Endodermal cell (in vitro differentiated cells): ENCODE measurements around the gene MCOLN1. TPM values are rescaled to one million over a fixed set of nuclear protein-coding genes. Genes with fewer than 3 reads are reported as not detected.

Experiments
- DNase-seq: peaks from one replicate; pipeline ENCODE4 v3.0.0-alpha.2; 2017
- H3K27ac ChIP-seq: 2 replicates; pipeline ENCODE4 v1.5.1; 2013; ENCODE audit warnings: mild to moderate bottlenecking, low read depth, low read length, moderate library complexity
- H3K27me3 ChIP-seq: 2 replicates; pipeline ENCODE4 v1.6.1; 2013; ENCODE audit warnings: mild to moderate bottlenecking, low read length, moderate library complexity; ENCODE audit not compliant: insufficient read depth, control insufficient read depth, poor library complexity, severe bottlenecking
- H3K36me3 ChIP-seq: 2 replicates; pipeline ENCODE4 v1.7.0; 2013; ENCODE audit warnings: mild to moderate bottlenecking, low read length, moderate library complexity; ENCODE audit not compliant: control insufficient read depth, insufficient read depth
- H3K4me1 ChIP-seq: one replicate; pipeline ENCODE4 v1.7.0; 2013; ENCODE audit warnings: low read length; ENCODE audit not compliant: control insufficient read depth, insufficient read depth
- H3K4me3 ChIP-seq: 2 replicates; pipeline ENCODE4 v1.5.1; 2013; ENCODE audit warnings: mild to moderate bottlenecking, low read length, moderate library complexity
- H3K9ac ChIP-seq: 2 replicates; pipeline ENCODE4 v1.6.1; 2013; ENCODE audit warnings: mild to moderate bottlenecking, low read length, moderate library complexity; ENCODE audit not compliant: poor library complexity, severe bottlenecking; ENCODE audit errors: extremely low read depth
- H3K9me3 ChIP-seq: 2 replicates; pipeline ENCODE4 v1.6.1; 2013; ENCODE audit warnings: mild to moderate bottlenecking, low read length, moderate library complexity; ENCODE audit not compliant: control insufficient read depth
- H3K27ac Mint-ChIP-seq: 2 replicates; pipeline ENCODE4 v1.8.0; 2020; ENCODE audit warnings: mixed read lengths
- H3K27me3 Mint-ChIP-seq: 2 replicates; pipeline ENCODE4 v1.8.0; 2021; ENCODE audit warnings: mild to moderate bottlenecking, mixed read lengths; ENCODE audit not compliant: insufficient read depth
- H3K36me3 Mint-ChIP-seq: 2 replicates; pipeline ENCODE4 v1.8.0; 2020; ENCODE audit warnings: low read depth, mixed read lengths
- H3K4me1 Mint-ChIP-seq: 2 replicates; pipeline ENCODE4 v1.8.0; 2020; ENCODE audit warnings: mixed read lengths
- H3K4me3 Mint-ChIP-seq: 2 replicates; pipeline ENCODE4 v1.8.0; 2020; ENCODE audit warnings: mild to moderate bottlenecking, moderate library complexity, mixed read lengths
- H3K9me3 Mint-ChIP-seq: 2 replicates; pipeline ENCODE4 v1.8.0; 2020; ENCODE audit warnings: mild to moderate bottlenecking, mixed read lengths
- WGBS, 2 experiments: methylation state at CpG; one replicate each; pipeline versions ENCODE4 v1.1.5 to v1.1.7; 2013; ENCODE audit warnings: missing lambda C conversion rate in 2 of 2, mixed read lengths in 1 of 2; ENCODE audit not compliant: insufficient coverage in 1 of 2, insufficient read length in 1 of 2; 5-methylcytosine and 5-hydroxymethylcytosine counted together
- total RNA-seq, 2 donors: library from RNA; stranded (reverse); fragmentation: NEBNext Ultra II Directional in 1 of 2; extraction: Animal tissue kit (Norgen Biotek cat#: 25700) in 1 of 2; gene quantifications; 2 replicates in 1 of 2; 3 replicates in 1 of 2; pipeline ENCODE4 v1.2.1, GENCODE V29; 2021
- TF ChIP-seq, protein P1 (sequence below): fragments of 200-600 bp; sonication (generic); conservative IDR thresholded peaks from 2 replicates; pipeline ENCODE4 v1.5.0; 2021; ENCODE audit warnings: antibody characterized with exemption, mild to moderate bottlenecking

Gene MCOLN1
- total RNA-seq, 2 donors from 2014 or later = 18.0 to 21.4 TPM

GRCh38 chr19:7540761-7541474, 18.5 kb downstream of the MCOLN1 start:
- H3K27me3 Mint-ChIP-seq = no peaks in the 10 kb centered on the region
- no peak overlapping the region for H3K9ac ChIP-seq
- no peak overlapping the region for H3K27ac ChIP-seq
- H3K9me3 ChIP-seq = no peaks in the 10 kb centered on the region
- no peaks in the 10 kb centered on the region for H3K9me3 Mint-ChIP-seq
- no peaks in the 10 kb centered on the region for H3K27me3 ChIP-seq
- H3K4me3 Mint-ChIP-seq = no peak overlapping the region
- H3K4me1 ChIP-seq = no peaks in the 10 kb centered on the region
- TF ChIP-seq, protein P1, sequence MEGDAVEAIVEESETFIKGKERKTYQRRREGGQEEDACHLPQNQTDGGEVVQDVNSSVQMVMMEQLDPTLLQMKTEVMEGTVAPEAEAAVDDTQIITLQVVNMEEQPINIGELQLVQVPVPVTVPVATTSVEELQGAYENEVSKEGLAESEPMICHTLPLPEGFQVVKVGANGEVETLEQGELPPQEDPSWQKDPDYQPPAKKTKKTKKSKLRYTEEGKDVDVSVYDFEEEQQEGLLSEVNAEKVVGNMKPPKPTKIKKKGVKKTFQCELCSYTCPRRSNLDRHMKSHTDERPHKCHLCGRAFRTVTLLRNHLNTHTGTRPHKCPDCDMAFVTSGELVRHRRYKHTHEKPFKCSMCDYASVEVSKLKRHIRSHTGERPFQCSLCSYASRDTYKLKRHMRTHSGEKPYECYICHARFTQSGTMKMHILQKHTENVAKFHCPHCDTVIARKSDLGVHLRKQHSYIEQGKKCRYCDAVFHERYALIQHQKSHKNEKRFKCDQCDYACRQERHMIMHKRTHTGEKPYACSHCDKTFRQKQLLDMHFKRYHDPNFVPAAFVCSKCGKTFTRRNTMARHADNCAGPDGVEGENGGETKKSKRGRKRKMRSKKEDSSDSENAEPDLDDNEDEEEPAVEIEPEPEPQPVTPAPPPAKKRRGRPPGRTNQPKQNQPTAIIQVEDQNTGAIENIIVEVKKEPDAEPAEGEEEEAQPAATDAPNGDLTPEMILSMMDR = no peak
- DNase-seq = peak; percentile 94
- peaks cover 44% of the 10 kb centered on the region for H3K36me3 Mint-ChIP-seq
- peaks cover 7% of the 10 kb centered on the region for H3K4me1 Mint-ChIP-seq
- H3K4me3 ChIP-seq = no peak overlapping the region
- H3K27ac Mint-ChIP-seq = no peak overlapping the region
- WGBS, 2 experiments = 86 to 88% methylated on average over 17 to 39 of the region's 39 CpGs
- peaks cover 24% of the 10 kb centered on the region for H3K36me3 ChIP-seq

DNA sequence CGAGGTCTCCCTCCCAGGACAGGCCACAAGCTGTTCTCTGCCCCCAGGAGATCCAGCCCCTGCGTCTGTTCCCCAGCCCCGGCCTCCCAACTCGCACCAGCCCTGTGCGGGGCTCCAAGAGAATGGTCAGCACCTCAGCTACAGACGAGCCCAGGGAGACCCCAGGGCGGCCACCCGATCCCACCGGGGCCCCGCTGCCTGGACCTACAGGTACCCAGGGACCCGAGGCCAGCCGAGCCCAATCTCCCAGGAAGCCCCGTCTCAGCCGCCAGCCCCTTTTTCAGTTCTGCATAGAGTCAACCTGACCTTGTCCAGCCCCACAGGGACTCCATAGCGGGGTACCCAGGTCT, 19.0 kb downstream of the MCOLN1 start:
- H3K27me3 Mint-ChIP-seq = no peaks in the 10 kb centered on the region

DNA sequence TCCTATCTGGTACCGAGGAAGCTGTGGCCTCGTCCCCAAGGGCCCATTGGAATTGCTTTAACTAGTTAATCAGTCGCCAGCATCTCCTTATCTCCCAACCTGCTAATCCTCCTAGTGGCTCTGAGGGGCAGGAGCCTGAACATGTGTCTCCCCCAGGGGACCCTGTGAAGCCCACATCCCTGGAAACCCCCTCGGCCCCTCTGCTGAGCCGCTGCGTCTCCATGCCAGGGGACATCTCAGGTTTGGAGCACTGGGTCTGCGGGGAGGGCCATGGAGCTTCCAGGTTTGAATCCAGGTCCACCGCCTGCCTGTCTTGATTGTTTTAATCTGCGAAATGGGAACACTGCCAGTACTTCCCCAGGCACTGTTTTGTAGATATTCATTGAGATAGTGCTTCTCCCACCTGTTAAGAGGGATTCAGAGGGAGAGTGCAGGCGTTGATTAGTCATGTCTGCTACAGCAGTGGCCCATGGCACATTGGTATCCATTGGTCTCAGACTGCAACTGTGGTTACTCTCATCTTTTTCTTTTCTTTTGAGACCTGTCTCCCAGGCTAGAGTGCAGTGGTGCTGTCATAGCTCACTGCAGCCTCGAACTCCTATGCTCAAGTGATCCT, 19.5 kb downstream of the MCOLN1 start:
- no peak for DNase-seq
- WGBS, 2 experiments = 92 to 99% methylated on average over 8 to 11 of the region's 11 CpGs
- peaks cover 25% of the 10 kb centered on the region for H3K36me3 ChIP-seq
- H3K27me3 ChIP-seq = no peaks in the 10 kb centered on the region
- no peaks in the 10 kb centered on the region for H3K4me1 ChIP-seq
- TF ChIP-seq, protein P1 = no peak
- peaks cover 44% of the 10 kb centered on the region for H3K36me3 Mint-ChIP-seq
- H3K9me3 ChIP-seq = no peaks in the 10 kb centered on the region
- H3K9ac ChIP-seq = no peak overlapping the region
- H3K9me3 Mint-ChIP-seq = no peaks in the 10 kb centered on the region
- no peak overlapping the region for H3K4me3 Mint-ChIP-seq
- no peak overlapping the region for H3K27ac ChIP-seq
- no peaks in the 10 kb centered on the region for H3K27me3 Mint-ChIP-seq
- H3K4me3 ChIP-seq = no peak overlapping the region
- H3K4me1 Mint-ChIP-seq = peaks cover 3% of the 10 kb centered on the region
- H3K27ac Mint-ChIP-seq = peak overlapping the region; percentile 13

More for the DNA sequence above, 19.0 kb downstream of the MCOLN1 start:
- WGBS, 2 experiments = 93 to 99% methylated on average over 10 to 15 of the region's 15 CpGs
- no peaks in the 10 kb centered on the region for H3K4me1 ChIP-seq
- TF ChIP-seq, protein P1 = no peak
- no peaks in the 10 kb centered on the region for H3K27me3 ChIP-seq
- H3K9me3 ChIP-seq = no peaks in the 10 kb centered on the region
- Mint-ChIP-seq H3K9me3 (no peaks in the 10 kb centered on the region), H3K36me3 (peaks cover 46% of the 10 kb centered on the region), H3K27ac (peak overlapping the region; percentile 13), H3K4me3 (no peak overlapping the region), H3K4me1 (peaks cover 4% of the 10 kb centered on the region)
- no peak overlapping the region for H3K4me3 ChIP-seq
- peaks cover 25% of the 10 kb centered on the region for H3K36me3 ChIP-seq
- DNase-seq = no peak
- H3K27ac ChIP-seq = no peak overlapping the region
- H3K9ac ChIP-seq = no peak overlapping the region
